Astrocyte (in vitro differentiated cells and primary cell): Measurements from ENCODE around the gene FRMD4A. TPM values are rescaled to one million over a fixed set of nuclear protein-coding genes. Genes with fewer than 3 reads are reported as not detected.
A peak's percentile ranks its signal among the peaks of the same experiment; 100 is the strongest.

Source experiments
- DNase-seq: peaks from one replicate; pipeline ENCODE4 v3.0.0-alpha.2; 2010; ENCODE audit warnings: low read depth
- FAIRE-seq: peaks from 2 replicates; lab custom pipeline; 2011; peaks lifted over from hg19 to GRCh38; lab: Jason Lieb, UNC
- H2AFZ ChIP-seq: 2 replicates; pipeline ENCODE4 v1.6.0; 2012; ENCODE audit warnings: low read depth, low read length, inconsistent platforms
- H3K27ac ChIP-seq: 2 replicates; pipeline ENCODE4 v1.5.1; 2011; ENCODE audit warnings: low read depth, low read length, inconsistent platforms
- H3K27me3 ChIP-seq: 2 replicates; pipeline ENCODE4 v1.6.0; 2011; ENCODE audit warnings: low read length, inconsistent platforms; ENCODE audit not compliant: insufficient read depth
- H3K36me3 ChIP-seq: 2 replicates; pipeline ENCODE4 v1.5.1; 2011; ENCODE audit warnings: low read length, inconsistent platforms; ENCODE audit not compliant: insufficient read depth
- H3K4me1 ChIP-seq: 2 replicates; pipeline ENCODE4 v1.5.1; 2011; ENCODE audit warnings: low read length, inconsistent platforms; ENCODE audit not compliant: insufficient read depth
- H3K4me2 ChIP-seq: 2 replicates; pipeline ENCODE4 v1.6.0; 2012; ENCODE audit warnings: low read length, inconsistent platforms
- H3K4me3 ChIP-seq: 2 replicates; pipeline ENCODE4 v1.5.1; 2011; ENCODE audit warnings: low read depth, mild to moderate bottlenecking, low read length, inconsistent platforms; ENCODE audit not compliant: insufficient read depth
- H3K79me2 ChIP-seq: 2 replicates; pipeline ENCODE4 v1.6.0; 2012; ENCODE audit warnings: mild to moderate bottlenecking, low read length, inconsistent platforms; ENCODE audit not compliant: insufficient read depth
- H3K9ac ChIP-seq: 2 replicates; pipeline ENCODE4 v1.6.0; 2012; ENCODE audit warnings: mild to moderate bottlenecking, low read length, inconsistent platforms
- H3K9me3 ChIP-seq: 2 replicates; pipeline ENCODE4 v1.5.1; 2012; ENCODE audit warnings: low read depth, mild to moderate bottlenecking, low read length, inconsistent platforms; ENCODE audit not compliant: insufficient read depth
- H4K20me1 ChIP-seq: 2 replicates; pipeline ENCODE4 v1.6.0; 2012; ENCODE audit warnings: low read length, inconsistent platforms; ENCODE audit not compliant: insufficient read depth
- H3K27ac Mint-ChIP-seq: one replicate; pipeline ENCODE4 v1.8.0; 2021; ENCODE audit warnings: mild to moderate bottlenecking, mixed read lengths; ENCODE audit not compliant: unreplicated experiment
- H3K27me3 Mint-ChIP-seq: one replicate; pipeline ENCODE4 v1.8.0; 2021; ENCODE audit warnings: low read depth, mixed read lengths; ENCODE audit not compliant: unreplicated experiment
- H3K36me3 Mint-ChIP-seq: one replicate; pipeline ENCODE4 v1.8.0; 2021; ENCODE audit warnings: low read depth, mixed read lengths; ENCODE audit not compliant: unreplicated experiment
- H3K4me1 Mint-ChIP-seq: one replicate; pipeline ENCODE4 v1.8.0; 2021; ENCODE audit warnings: low read depth, mixed read lengths; ENCODE audit not compliant: unreplicated experiment
- H3K4me3 Mint-ChIP-seq: one replicate; pipeline ENCODE4 v1.8.0; 2021; ENCODE audit warnings: mild to moderate bottlenecking, moderate library complexity, mixed read lengths; ENCODE audit not compliant: unreplicated experiment
- H3K9me3 Mint-ChIP-seq: one replicate; pipeline ENCODE4 v1.8.0; 2021; ENCODE audit warnings: mild to moderate bottlenecking, mixed read lengths; ENCODE audit not compliant: unreplicated experiment
- EZH2 ChIP-seq: IDR thresholded peaks from 2 replicates; pipeline ENCODE4 v1.6.1; 2012; ENCODE audit warnings: mild to moderate bottlenecking, low read length, inconsistent platforms; ENCODE audit not compliant: insufficient read depth
- total RNA-seq: library from RNA; stranded (reverse); gene quantifications from 2 replicates; pipeline ENCODE4 v1.2.1, GENCODE V29; 2021
- TF ChIP-seq, protein P1 (sequence below): IDR thresholded peaks from 2 replicates; pipeline ENCODE4 v1.5.1; 2011; ENCODE audit warnings: low read depth, mild to moderate bottlenecking, inconsistent platforms, low read length, moderate library complexity; ENCODE audit not compliant: insufficient read depth

The FRMD4A gene
- total RNA-seq, 1 donor from 2014 or later, result 82.5 TPM

DNA sequence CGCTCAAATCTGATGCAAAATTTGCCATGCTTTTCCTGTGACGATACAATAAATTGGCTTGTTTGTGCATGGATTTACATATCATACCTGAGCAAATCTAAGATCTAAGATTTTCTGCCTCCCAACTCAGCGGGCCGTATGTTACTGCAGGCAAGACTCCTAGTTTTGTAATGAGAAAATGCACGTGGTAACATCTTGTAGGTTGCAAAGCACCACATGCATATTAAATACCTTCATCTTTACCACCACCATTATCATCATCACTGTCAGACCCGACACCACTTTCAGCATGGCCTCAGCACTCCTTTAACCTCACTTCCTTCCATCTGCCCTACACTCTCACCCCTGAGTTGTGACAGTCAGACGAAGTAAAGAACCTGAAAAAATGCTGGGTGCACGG is 202.2 kb downstream of the FRMD4A start:
- Histone ChIP-seq H3K9ac (no peak overlapping the region), H3K27ac (no peak overlapping the region), H3K36me3 (no peaks in the 10 kb centered on the region), H4K20me1 (no peaks in the 10 kb centered on the region), H3K4me3 (no peak overlapping the region), H2AFZ (no peak overlapping the region), H3K9me3 (no peaks in the 10 kb centered on the region), H3K4me1 (no peaks in the 10 kb centered on the region), H3K4me2 (no peak overlapping the region), H3K79me2 (no peaks in the 10 kb centered on the region), H3K27me3 (peaks cover under 1% of the 10 kb centered on the region)
- H3K4me3 Mint-ChIP-seq, result no peak overlapping the region
- DNase-seq (no peak), FAIRE-seq (no peak)
- peaks cover 21% of the 10 kb centered on the region for H3K4me1 Mint-ChIP-seq
- H3K27me3 Mint-ChIP-seq, result peaks cover 2% of the 10 kb centered on the region
- H3K9me3 Mint-ChIP-seq, result peaks cover 17% of the 10 kb centered on the region
- H3K27ac Mint-ChIP-seq, result no peak overlapping the region
- peaks cover 11% of the 10 kb centered on the region for H3K36me3 Mint-ChIP-seq
- no peak for TF ChIP-seq EZH2
- TF ChIP-seq, protein P1, sequence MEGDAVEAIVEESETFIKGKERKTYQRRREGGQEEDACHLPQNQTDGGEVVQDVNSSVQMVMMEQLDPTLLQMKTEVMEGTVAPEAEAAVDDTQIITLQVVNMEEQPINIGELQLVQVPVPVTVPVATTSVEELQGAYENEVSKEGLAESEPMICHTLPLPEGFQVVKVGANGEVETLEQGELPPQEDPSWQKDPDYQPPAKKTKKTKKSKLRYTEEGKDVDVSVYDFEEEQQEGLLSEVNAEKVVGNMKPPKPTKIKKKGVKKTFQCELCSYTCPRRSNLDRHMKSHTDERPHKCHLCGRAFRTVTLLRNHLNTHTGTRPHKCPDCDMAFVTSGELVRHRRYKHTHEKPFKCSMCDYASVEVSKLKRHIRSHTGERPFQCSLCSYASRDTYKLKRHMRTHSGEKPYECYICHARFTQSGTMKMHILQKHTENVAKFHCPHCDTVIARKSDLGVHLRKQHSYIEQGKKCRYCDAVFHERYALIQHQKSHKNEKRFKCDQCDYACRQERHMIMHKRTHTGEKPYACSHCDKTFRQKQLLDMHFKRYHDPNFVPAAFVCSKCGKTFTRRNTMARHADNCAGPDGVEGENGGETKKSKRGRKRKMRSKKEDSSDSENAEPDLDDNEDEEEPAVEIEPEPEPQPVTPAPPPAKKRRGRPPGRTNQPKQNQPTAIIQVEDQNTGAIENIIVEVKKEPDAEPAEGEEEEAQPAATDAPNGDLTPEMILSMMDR, result no peak

DNA sequence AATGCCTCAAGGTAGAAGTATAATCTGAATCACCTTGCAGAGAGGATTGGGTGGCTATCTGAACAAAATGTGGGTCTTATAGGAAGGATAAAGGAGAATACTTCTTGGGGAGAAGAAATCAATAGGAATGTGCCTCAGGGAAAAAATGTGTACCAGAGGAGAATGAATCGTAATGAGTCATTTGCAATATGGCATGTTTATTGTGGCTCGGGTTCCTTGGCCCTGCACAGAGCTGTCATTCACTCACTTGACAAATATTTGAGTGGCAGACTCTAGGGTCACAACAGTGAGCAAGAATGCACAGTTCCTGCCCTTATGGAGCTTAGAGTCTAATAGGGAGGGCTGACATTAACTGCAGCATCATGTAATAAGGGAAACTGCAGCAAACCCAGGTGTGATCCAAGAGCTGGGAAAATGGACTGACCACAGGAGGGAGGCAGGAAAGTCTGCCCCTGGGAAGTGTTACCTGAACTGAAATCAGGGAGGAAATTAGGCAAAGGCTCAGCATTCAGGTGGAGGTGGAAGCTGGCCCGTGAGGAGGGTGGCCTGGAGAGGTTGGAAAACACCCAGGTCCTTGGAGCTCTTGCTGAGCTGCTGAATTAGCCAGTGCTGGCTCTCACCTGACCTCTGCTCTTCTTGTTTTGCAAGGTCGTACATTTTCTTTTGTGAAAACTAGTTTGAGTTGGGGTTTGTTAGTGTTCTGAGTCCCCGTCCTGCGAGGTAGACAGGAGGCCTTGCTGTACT is 203.9 kb downstream of the FRMD4A start:
- Mint-ChIP-seq H3K27ac (no peak overlapping the region), H3K4me3 (no peak overlapping the region), H3K4me1 (peaks cover 21% of the 10 kb centered on the region), H3K9me3 (peaks cover 17% of the 10 kb centered on the region), H3K27me3 (peaks cover 2% of the 10 kb centered on the region), H3K36me3 (peaks cover 9% of the 10 kb centered on the region)
- no peak for FAIRE-seq
- Histone ChIP-seq H4K20me1 (no peaks in the 10 kb centered on the region), H3K4me3 (no peak overlapping the region), H3K36me3 (no peaks in the 10 kb centered on the region), H3K27me3 (peaks cover 5% of the 10 kb centered on the region), H3K27ac (no peak overlapping the region), H3K4me1 (no peaks in the 10 kb centered on the region), H2AFZ (no peak overlapping the region), H3K9ac (no peak overlapping the region), H3K4me2 (no peak overlapping the region), H3K9me3 (no peaks in the 10 kb centered on the region), H3K79me2 (no peaks in the 10 kb centered on the region)
- no peak for TF ChIP-seq EZH2
- TF ChIP-seq, protein P1, result no peak
- DNase-seq, result peak; percentile 37

DNA sequence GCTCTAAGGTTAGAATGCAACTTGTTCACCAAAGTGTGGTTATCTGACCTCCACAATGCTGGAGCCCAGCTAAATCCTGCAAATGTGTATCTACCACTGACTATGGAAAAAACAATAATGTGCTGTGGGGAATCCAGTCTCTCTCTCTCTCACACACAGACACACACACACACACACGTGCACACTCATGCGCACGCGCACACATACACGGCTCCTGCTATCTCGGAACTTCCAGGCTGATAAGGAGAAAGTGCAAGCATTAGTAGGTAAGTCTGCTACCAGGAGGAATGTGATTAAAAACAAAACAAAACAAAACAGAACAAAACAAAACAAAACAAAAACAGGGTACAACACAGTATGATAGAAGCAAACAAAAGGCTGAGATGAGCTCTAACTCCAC is 205.2 kb downstream of the FRMD4A start:
- H2AFZ ChIP-seq, result no peak overlapping the region
- no peaks in the 10 kb centered on the region for H3K79me2 ChIP-seq
- H3K36me3 ChIP-seq, result no peaks in the 10 kb centered on the region
- H3K4me3 ChIP-seq, result no peak overlapping the region
- DNase-seq (no peak), FAIRE-seq (no peak)
- H3K27me3 Mint-ChIP-seq, result peaks cover 2% of the 10 kb centered on the region
- peaks cover 9% of the 10 kb centered on the region for H3K36me3 Mint-ChIP-seq
- no peaks in the 10 kb centered on the region for H3K4me1 ChIP-seq
- H3K4me1 Mint-ChIP-seq, result peaks cover 12% of the 10 kb centered on the region
- no peak overlapping the region for H3K27ac ChIP-seq
- H3K27me3 ChIP-seq, result peaks cover 7% of the 10 kb centered on the region
- H3K27ac Mint-ChIP-seq, result peak overlapping the region; percentile 23
- no peaks in the 10 kb centered on the region for H4K20me1 ChIP-seq
- H3K9me3 Mint-ChIP-seq, result peaks cover 17% of the 10 kb centered on the region
- no peak overlapping the region for H3K4me3 Mint-ChIP-seq
- H3K9ac ChIP-seq, result no peak overlapping the region
- no peak for TF ChIP-seq EZH2
- TF ChIP-seq, protein P1, result no peak
- no peak overlapping the region for H3K4me2 ChIP-seq
- H3K9me3 ChIP-seq, result no peaks in the 10 kb centered on the region
